Adrenal gland (tissue), 5 donors: ENCODE measurements around the gene LMF1.

ENCODE experiments used
- POLR2A ChIP-seq, 2 donors: fragments of 450-650 bp; IDR thresholded peaks; one replicate each; pipeline ENCODE4 v1.6.1; 2017; ENCODE audit warnings: antibody characterized with exemption in 2 of 2, mild to moderate bottlenecking in 2 of 2, moderate library complexity in 1 of 2
- TF ChIP-seq, protein P1 (sequence below), 6 experiments: fragments of 450-650 bp in 4 of 6; fragments of 200-600 bp in 2 of 6; sonication (generic) in 1 of 6; IDR thresholded peaks; 1 replicate in 5 of 6; 2 replicates in 1 of 6; pipeline versions ENCODE4 v1.5.1 to v1.8.0; 2016 to 2021; ENCODE audit warnings: antibody characterized with exemption in 6 of 6, mild to moderate bottlenecking in 2 of 6, moderate library complexity in 1 of 6
- donor health status: DM: no; HTN: no; CAD: no.

DNA sequence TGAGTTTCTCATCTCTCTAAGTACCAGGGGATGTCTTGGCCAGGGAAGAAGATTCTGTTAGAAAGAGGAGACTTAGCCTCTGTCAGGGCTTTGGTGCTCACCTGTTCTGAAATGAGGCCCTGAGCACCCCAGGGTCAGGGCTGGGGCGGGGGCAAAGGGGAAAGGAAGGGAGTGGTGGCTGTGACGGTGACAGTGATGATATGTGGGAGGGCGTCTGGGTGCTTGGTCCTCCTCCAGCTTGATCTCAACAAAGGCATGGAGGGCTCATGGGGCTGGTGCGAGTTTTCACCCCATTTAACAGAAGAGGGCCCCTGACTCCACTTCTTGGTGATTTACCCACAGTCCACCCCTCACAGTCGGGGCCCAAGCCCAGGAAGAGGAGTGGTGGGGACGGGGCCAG lies 25.9 kb upstream of the LMF1 start:
- no peak for TF ChIP-seq POLR2A (IDR thresholded peaks at IDR 0.05)
- TF ChIP-seq, protein P1, sequence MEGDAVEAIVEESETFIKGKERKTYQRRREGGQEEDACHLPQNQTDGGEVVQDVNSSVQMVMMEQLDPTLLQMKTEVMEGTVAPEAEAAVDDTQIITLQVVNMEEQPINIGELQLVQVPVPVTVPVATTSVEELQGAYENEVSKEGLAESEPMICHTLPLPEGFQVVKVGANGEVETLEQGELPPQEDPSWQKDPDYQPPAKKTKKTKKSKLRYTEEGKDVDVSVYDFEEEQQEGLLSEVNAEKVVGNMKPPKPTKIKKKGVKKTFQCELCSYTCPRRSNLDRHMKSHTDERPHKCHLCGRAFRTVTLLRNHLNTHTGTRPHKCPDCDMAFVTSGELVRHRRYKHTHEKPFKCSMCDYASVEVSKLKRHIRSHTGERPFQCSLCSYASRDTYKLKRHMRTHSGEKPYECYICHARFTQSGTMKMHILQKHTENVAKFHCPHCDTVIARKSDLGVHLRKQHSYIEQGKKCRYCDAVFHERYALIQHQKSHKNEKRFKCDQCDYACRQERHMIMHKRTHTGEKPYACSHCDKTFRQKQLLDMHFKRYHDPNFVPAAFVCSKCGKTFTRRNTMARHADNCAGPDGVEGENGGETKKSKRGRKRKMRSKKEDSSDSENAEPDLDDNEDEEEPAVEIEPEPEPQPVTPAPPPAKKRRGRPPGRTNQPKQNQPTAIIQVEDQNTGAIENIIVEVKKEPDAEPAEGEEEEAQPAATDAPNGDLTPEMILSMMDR (IDR thresholded peaks at IDR 0.05): no peak
